Upper lobe of right lung (tissue), 1 donor: ENCODE measurements around the gene RPTOR. TPM values are rescaled to one million over a fixed set of nuclear protein-coding genes. Genes with fewer than 3 reads are reported as not detected.

ENCODE experiments used
- ATAC-seq: fragments of 200-7000 bp; cut with Tn5 transposase; one replicate; pipeline ENCODE4 v1.9.1; 2020; ENCODE audit warnings: mild to moderate bottlenecking, moderate library complexity
- DNase-seq: peaks from one replicate; pipeline ENCODE4 v3.0.0-alpha.2; 2020
- H3K27ac ChIP-seq: fragments of 200-600 bp; one replicate; pipeline ENCODE4 v1.8.0; 2022
- H3K27me3 ChIP-seq: fragments of 200-600 bp; one replicate; pipeline ENCODE4 v1.8.0; 2022; ENCODE audit warnings: mild to moderate bottlenecking
- H3K36me3 ChIP-seq: fragments of 200-600 bp; one replicate; pipeline ENCODE4 v1.8.0; 2022
- H3K4me1 ChIP-seq: fragments of 200-600 bp; one replicate; pipeline ENCODE4 v1.8.0; 2022
- H3K4me3 ChIP-seq: fragments of 200-600 bp; one replicate; pipeline ENCODE4 v1.8.0; 2022; ENCODE audit warnings: mild to moderate bottlenecking
- H3K9me3 ChIP-seq: fragments of 200-600 bp; one replicate; pipeline ENCODE4 v1.8.0; 2022
- intact Hi-C: fragments of 100-400 bp; cut with DNase I; formaldehyde crosslinking; loops from one replicate; pipeline ENCODE4 v1.11.0; 2022
- total RNA-seq: library from RNA; stranded (reverse); fragmentation: NEBNext Ultra II Directional; extraction: Animal tissue kit (Norgen Biotek cat#: 25700); gene quantifications from one replicate; pipeline ENCODE4 v1.2.1, GENCODE V29; 2021
- TF ChIP-seq, protein P1 (sequence below): fragments of 200-600 bp; IDR thresholded peaks from one replicate; pipeline ENCODE4 v1.8.0; 2022; ENCODE audit warnings: antibody characterized with exemption
- donor health status: DM: no; HTN: yes; CAD: no; lungs with severe emphysema.

Gene RPTOR
- total RNA-seq, 1 donor from 2014 or later: 35.4 TPM

DNA sequence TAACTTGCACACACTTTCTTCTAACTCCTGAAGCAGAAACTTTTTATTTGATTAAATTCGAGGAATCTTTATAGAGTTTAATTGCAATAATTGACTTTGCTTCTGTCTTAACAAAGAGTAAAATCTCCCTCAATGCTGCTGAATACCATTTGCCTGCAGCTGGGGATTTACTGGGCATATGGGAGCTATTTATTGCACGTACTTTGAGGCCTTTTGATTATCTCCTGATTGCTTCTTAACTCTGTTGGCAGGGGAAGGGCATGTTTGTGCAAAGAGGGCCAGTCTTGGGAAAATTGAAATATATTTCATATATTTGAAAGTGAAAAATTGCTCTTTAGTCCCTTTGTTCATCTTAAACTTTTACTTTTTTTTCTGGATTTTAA is 290.2 kb downstream of the RPTOR start:
- intact Hi-C loops: no loop called here

DNA sequence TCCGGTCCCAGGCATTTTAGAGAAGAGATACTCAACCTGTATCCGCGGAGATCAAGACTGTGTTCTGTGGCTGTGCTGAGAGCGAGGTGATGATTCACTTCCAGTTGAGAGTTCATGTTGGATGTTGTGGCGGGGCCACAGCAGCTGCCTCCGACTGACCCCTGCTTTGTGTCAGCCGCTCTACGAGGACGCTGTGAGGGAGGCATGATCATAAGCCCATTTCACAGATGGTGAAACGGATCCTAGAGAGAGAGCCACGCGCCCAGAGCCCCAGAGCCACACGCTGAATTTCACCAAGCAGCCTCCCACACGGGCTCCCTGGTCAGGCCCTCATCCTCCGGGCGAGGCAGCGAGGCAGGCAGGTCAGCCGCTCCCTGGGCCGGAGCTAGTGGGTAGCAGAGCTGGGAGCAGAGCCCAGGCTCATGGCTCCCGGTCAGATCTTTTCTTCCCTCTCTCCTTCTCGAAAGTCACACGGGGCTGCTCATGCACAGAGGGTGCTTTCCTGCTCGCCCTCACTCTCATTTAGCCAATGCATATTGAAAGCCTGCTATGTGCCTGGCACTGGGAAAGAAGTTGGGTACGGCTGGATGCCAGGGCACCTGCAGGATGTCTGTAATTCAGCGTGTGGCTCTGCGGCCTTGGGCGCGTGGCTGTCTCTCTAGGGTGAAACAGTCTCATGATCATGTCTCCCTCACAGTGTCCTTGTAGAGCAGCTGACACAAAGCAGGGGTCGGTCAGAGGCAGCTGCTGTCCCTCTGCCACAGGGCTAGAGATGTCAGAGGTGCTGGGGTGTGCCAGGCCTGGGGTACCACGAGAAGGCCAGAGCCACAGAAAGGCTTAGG is 291.4 kb downstream of the RPTOR start:
- Histone ChIP-seq H3K9me3 (no peaks in the 10 kb centered on the region), H3K36me3 (no peaks in the 10 kb centered on the region), H3K4me1 (peaks cover 14% of the 10 kb centered on the region), H3K27me3 (no peaks in the 10 kb centered on the region), H3K4me3 (no peak overlapping the region), H3K27ac (no peak overlapping the region)
- intact Hi-C loops: no loop called here
- ATAC-seq (no peak), DNase-seq (no peak)
- TF ChIP-seq, protein P1, sequence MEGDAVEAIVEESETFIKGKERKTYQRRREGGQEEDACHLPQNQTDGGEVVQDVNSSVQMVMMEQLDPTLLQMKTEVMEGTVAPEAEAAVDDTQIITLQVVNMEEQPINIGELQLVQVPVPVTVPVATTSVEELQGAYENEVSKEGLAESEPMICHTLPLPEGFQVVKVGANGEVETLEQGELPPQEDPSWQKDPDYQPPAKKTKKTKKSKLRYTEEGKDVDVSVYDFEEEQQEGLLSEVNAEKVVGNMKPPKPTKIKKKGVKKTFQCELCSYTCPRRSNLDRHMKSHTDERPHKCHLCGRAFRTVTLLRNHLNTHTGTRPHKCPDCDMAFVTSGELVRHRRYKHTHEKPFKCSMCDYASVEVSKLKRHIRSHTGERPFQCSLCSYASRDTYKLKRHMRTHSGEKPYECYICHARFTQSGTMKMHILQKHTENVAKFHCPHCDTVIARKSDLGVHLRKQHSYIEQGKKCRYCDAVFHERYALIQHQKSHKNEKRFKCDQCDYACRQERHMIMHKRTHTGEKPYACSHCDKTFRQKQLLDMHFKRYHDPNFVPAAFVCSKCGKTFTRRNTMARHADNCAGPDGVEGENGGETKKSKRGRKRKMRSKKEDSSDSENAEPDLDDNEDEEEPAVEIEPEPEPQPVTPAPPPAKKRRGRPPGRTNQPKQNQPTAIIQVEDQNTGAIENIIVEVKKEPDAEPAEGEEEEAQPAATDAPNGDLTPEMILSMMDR: no peak

More for the DNA sequence above, 290.2 kb downstream of the RPTOR start:
- Histone ChIP-seq H3K9me3 (no peaks in the 10 kb centered on the region), H3K4me3 (no peak overlapping the region), H3K27me3 (no peaks in the 10 kb centered on the region), H3K4me1 (peaks cover 14% of the 10 kb centered on the region), H3K36me3 (no peaks in the 10 kb centered on the region), H3K27ac (no peak overlapping the region)
- DNase-seq (no peak), ATAC-seq (no peak)
- TF ChIP-seq, protein P1: no peak

DNA sequence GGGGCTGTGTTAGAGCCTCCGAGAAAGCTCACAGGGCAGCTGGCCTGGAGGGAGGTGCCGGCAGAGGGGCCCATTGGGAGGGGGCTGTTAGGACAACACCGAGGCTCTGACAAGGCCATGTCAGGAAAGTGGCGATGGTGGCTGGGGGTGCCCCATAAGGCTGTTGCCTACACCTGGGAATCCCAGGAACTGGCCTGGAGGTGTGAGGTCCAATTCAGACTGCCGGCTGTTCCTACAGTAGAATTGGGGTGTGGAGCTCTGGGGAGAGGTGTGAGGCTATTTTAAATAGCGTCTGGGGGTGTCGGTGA is 292.0 kb downstream of the RPTOR start:
- ATAC-seq: no peak
- peaks cover 14% of the 10 kb centered on the region for H3K4me1 ChIP-seq
- H3K27me3 ChIP-seq: no peaks in the 10 kb centered on the region
- no peaks in the 10 kb centered on the region for H3K36me3 ChIP-seq
- no peaks in the 10 kb centered on the region for H3K9me3 ChIP-seq
- H3K27ac ChIP-seq: no peak overlapping the region
- intact Hi-C loops: no loop called here
- H3K4me3 ChIP-seq: no peak overlapping the region
- TF ChIP-seq, protein P1: no peak
- DNase-seq: no peak

DNA sequence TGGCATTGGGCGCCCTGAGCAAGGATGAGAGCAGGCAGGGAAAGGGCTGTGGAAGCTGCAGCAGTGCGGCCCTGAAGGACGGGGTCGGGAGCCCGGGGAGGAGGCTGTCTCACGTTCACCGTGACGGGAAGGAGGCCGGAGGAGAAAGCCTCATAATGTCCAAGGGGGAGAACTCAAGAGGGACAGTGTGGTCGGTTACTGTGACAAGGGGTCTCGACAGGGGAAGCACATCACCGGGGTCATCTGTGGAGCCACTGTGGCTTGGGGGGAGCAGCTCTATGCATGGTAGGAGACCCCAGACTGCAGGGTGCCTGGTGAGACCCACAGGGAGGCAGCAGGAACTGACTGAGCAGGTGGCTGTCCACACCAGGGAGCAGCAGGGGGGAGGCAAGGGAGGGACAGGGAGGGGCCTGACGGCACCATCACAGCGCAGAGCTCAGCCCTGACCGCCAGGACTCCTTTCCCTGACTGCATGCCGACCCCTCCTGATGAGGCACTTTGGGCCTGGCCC is 292.4 kb downstream of the RPTOR start:
- no peak overlapping the region for H3K27ac ChIP-seq
- ATAC-seq: no peak
- DNase-seq: no peak
- TF ChIP-seq, protein P1: no peak
- H3K27me3 ChIP-seq: no peaks in the 10 kb centered on the region
- H3K4me1 ChIP-seq: peaks cover 13% of the 10 kb centered on the region
- H3K4me3 ChIP-seq: no peak overlapping the region
- no peaks in the 10 kb centered on the region for H3K9me3 ChIP-seq
- H3K36me3 ChIP-seq: no peaks in the 10 kb centered on the region
- intact Hi-C loops: no loop called here

DNA sequence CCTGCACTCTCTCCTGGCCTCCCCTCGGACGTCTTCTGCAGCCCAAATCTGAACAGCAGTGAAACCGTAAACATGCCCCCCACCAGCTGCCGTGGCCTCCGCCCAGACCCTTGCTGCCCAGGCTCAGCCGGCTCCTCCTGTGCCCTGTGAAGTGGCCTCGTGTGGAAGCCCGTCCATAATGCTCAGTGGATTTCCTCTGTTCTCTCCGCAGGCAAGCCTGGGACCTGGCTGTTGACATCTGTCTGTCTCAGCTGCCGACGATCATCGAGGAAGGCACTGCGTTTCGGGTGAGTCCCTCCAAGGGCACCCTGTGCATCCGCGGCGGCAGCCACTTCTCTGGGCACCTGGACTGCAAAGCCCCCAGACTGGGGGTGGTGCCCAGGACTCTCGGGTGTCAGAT is 293.1 kb downstream of the RPTOR start:
- H3K27ac ChIP-seq: no peak overlapping the region
- no peaks in the 10 kb centered on the region for H3K36me3 ChIP-seq
- H3K27me3 ChIP-seq: no peaks in the 10 kb centered on the region
- DNase-seq (no peak), ATAC-seq (no peak)
- TF ChIP-seq, protein P1: no peak
- intact Hi-C loops: no loop called here
- H3K4me1 ChIP-seq: peaks cover 6% of the 10 kb centered on the region
- H3K4me3 ChIP-seq: no peak overlapping the region
- H3K9me3 ChIP-seq: no peaks in the 10 kb centered on the region
